ENCODE data around the gene TMA7B. TPM values are rescaled to one million over a fixed set of nuclear protein-coding genes. Genes with fewer than 3 reads are reported as not detected.

TMA7B gene
- polyA plus RNA-seq, 1 experiment = not detected

- Histone ChIP-seq H3K9me3 (ENCODE audit: control insufficient read depth, insufficient read depth, low read length) (no peaks in the 10 kb centered on the region), H3K27me3 (ENCODE audit: control insufficient read depth, insufficient read depth, low read length) (peaks cover 46% of the 10 kb centered on the region), H3K27ac (ENCODE audit: low read depth, low read length) (no peak overlapping the region), H3K4me3 (ENCODE audit: low read depth, low read length) (no peak overlapping the region)
- peak; percentile 27; the same call in 1 of the 2 replicates for TF ChIP-seq CTCF (IDR thresholded peaks at IDR 0.05; ENCODE audit: low read depth, low read length)
- no peak for DNase-seq (ENCODE audit: low read depth, low spot score)
- ChIA-PET POLR2A (no interaction called here), CTCF (interaction anchor here (1.4 kb wide), 2 partner anchors 97 to 393 kb away, joined by 4 read pairs; no protein-coding TSS in a partner anchor)
These were observed 32.7 kb upstream of the TMA7B start for GRCh38 chr22:39927544-39927943.

- TF ChIP-seq CTCF (IDR thresholded peaks at IDR 0.05; ENCODE audit: low read depth, low read length) = no peak
- POLR2A ChIA-PET = no interaction called here
- DNase-seq (ENCODE audit: low read depth, low spot score) = no peak
- CTCF ChIA-PET = interaction anchor here (1.4 kb wide), 1 partner anchor 394 kb away, joined by 4 read pairs; no protein-coding TSS in a partner anchor
- Histone ChIP-seq H3K4me3 (ENCODE audit: low read depth, low read length) (no peak overlapping the region), H3K27ac (ENCODE audit: low read depth, low read length) (no peak overlapping the region), H3K27me3 (ENCODE audit: control insufficient read depth, insufficient read depth, low read length) (peaks cover 44% of the 10 kb centered on the region), H3K9me3 (ENCODE audit: control insufficient read depth, insufficient read depth, low read length) (no peaks in the 10 kb centered on the region)
These were observed 31.4 kb upstream of the TMA7B start for GRCh38 chr22:39928536-39929520.

GRCh38 chr22:39931251-39931650, 28.9 kb upstream of the TMA7B start:
- no peak overlapping the region for H3K4me3 ChIP-seq (ENCODE audit: low read depth, low read length)
- POLR2A ChIA-PET = no interaction called here
- CTCF ChIA-PET = no interaction called here
- no peak overlapping the region for H3K27ac ChIP-seq (ENCODE audit: low read depth, low read length)
- peaks cover 46% of the 10 kb centered on the region for H3K27me3 ChIP-seq (ENCODE audit: control insufficient read depth, insufficient read depth, low read length)
- DNase-seq (ENCODE audit: low read depth, low spot score) = no peak
- no peaks in the 10 kb centered on the region for H3K9me3 ChIP-seq (ENCODE audit: control insufficient read depth, insufficient read depth, low read length)
- no peak for TF ChIP-seq CTCF (IDR thresholded peaks at IDR 0.05; ENCODE audit: low read depth, low read length)

- ChIA-PET POLR2A (interaction anchor here (0.6 kb wide), 1 partner anchor 11 kb away, joined by 4 read pairs; no protein-coding TSS in a partner anchor), CTCF (interaction anchor here (0.6 to 1.1 kb wide), 4 partner anchors 29 to 308 kb away, joined by 3 to 5 read pairs (median 4); no protein-coding TSS in a partner anchor)
- Histone ChIP-seq H3K4me3 (ENCODE audit: low read depth, low read length) (no peak overlapping the region), H3K27me3 (ENCODE audit: control insufficient read depth, insufficient read depth, low read length) (peaks cover 51% of the 10 kb centered on the region), H3K9me3 (ENCODE audit: control insufficient read depth, insufficient read depth, low read length) (no peaks in the 10 kb centered on the region), H3K27ac (ENCODE audit: low read depth, low read length) (no peak overlapping the region)
- no peak for TF ChIP-seq CTCF (IDR thresholded peaks at IDR 0.05; ENCODE audit: low read depth, low read length)
- DNase-seq (ENCODE audit: low read depth, low spot score) = no peak
These were observed 28.0 kb upstream of the TMA7B start for GRCh38 chr22:39932166-39932565.

Measured in AG04450 (cell line).